ENCODE measurements around the gene FBRSL1.

Gene FBRSL1

GRCh38 chr12:132537049-132537448 lies 47.1 kb downstream of the FBRSL1 start:
- no peak overlapping the region for H3K4me3 ChIP-seq (ENCODE audit: low read length)
- TF ChIP-seq ZNF274 (IDR thresholded peaks at IDR 0.05; ENCODE audit: low read depth, low read length): no peak

DNA sequence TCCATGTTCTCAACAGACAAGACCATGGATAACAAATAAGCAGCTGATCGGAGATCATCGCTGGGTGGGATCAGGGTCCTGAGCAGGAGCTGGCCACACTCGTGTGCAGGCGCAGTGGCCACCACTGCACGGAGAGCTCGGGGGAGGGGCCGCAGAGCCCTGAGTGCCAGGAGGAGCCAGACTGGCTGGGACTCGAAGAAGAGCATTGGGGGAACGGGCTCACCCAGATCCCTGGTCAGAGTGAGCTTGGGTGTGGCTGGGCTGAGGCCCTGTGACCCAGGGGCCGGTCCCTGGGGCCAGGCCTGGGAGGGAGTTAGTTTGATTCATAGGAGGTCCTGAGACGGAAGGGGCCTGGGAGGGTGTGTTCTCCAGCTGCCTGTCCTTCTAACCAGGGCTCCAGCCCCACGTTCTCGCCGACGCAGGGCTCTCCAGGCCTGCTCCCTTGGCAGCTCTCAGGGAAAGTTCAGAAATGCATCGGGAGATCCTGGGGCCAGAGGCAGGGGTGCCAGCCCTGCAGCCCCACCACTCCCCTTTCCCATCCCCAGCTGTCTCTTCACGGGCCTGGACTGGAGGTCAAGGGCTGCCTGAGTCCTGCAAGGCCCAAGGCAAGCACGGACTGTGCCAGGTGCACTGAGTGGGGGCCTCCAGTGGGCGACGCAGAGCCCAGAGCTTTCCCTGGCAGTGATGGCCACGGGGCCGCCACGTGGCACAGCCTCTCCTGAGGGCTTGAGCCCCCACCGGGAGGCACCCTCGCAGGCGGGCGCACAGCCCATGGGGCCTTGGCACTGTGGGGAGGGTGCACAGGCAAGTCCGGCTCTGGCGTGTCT lies 48.1 kb downstream of the FBRSL1 start:
- H3K4me3 ChIP-seq (ENCODE audit: low read length): no peak overlapping the region
- TF ChIP-seq ZNF274 (IDR thresholded peaks at IDR 0.05; ENCODE audit: low read depth, low read length): no peak

GRCh38 chr12:132538663-132538990 lies 48.7 kb downstream of the FBRSL1 start:
- H3K4me3 ChIP-seq (ENCODE audit: low read length): no peak overlapping the region
- no peak for TF ChIP-seq ZNF274 (IDR thresholded peaks at IDR 0.05; ENCODE audit: low read depth, low read length)

- TF ChIP-seq ZNF274 (IDR thresholded peaks at IDR 0.05; ENCODE audit: low read depth, low read length): no peak
- H3K4me3 ChIP-seq (ENCODE audit: low read length): no peak overlapping the region
These were observed 49.2 kb downstream of the FBRSL1 start for GRCh38 chr12:132539016-132539773.

GRCh38 chr12:132540436-132540835 lies 50.5 kb downstream of the FBRSL1 start:
- no peak overlapping the region for H3K4me3 ChIP-seq (ENCODE audit: low read length)
- no peak for TF ChIP-seq ZNF274 (IDR thresholded peaks at IDR 0.05; ENCODE audit: low read depth, low read length)

DNA sequence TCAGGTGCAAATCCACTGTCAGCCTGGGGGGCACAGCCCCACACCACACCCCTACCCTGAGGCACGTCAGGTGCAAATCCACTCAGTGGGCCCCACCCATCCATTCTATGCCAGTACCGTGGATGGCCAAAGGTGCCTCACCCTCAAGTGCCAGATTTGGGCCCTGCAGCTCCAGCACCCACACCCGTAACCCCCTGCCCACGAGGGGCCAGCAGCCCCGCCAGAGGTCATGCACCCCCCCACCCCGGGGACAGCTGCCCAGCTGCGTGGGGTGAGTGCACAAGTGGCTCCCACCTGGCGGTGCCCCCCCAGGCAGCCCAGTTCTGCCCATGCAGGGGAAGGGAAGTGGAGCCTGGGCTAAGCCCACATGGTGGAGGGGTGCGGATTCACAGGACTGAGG lies 51.2 kb downstream of the FBRSL1 start:
- H3K4me3 ChIP-seq (ENCODE audit: low read length): no peak overlapping the region
- no peak for TF ChIP-seq ZNF274 (IDR thresholded peaks at IDR 0.05; ENCODE audit: low read depth, low read length)

DNA sequence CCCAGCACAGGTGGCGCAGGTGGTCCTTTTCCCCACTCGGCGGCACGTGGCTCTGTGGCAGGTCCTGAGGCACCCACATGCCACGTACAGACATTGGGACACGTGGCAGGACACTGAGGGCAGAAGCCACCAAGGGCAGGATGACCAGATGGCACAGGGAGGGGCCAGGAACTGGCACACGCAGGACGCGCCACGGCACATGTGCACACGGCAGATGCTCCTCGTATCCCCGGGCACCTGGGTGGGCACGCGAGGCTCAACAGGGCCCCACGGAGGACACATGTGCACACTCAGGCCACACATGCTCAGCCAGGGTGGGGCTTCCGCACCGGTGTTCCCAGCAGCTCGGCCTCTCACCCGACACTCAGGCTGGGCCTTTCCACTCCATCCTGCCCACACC lies 52.0 kb downstream of the FBRSL1 start:
- TF ChIP-seq ZNF274 (IDR thresholded peaks at IDR 0.05; ENCODE audit: low read depth, low read length): no peak
- no peak overlapping the region for H3K4me3 ChIP-seq (ENCODE audit: low read length)

DNA sequence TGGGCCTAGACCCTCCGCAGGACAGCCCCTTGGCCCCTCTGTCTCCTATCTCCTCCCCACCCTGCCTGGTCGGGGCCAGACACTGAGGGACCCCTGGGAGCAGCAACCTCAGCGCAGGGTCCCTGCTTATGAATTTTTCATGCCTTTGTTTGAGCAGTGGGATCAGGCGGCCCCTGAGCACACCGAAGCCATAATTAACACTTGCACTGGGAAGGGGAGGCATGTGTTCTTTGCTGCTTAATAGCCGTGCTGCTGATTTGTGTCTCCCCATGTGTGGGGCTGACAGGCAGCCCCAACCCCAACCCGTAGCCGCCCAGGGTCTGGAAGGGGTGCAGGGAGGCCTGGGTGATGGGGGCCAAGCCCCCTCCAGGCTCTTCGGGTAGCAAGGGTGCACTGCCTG lies 52.7 kb downstream of the FBRSL1 start:
- no peak for TF ChIP-seq ZNF274 (IDR thresholded peaks at IDR 0.05; ENCODE audit: low read depth, low read length)

DNA sequence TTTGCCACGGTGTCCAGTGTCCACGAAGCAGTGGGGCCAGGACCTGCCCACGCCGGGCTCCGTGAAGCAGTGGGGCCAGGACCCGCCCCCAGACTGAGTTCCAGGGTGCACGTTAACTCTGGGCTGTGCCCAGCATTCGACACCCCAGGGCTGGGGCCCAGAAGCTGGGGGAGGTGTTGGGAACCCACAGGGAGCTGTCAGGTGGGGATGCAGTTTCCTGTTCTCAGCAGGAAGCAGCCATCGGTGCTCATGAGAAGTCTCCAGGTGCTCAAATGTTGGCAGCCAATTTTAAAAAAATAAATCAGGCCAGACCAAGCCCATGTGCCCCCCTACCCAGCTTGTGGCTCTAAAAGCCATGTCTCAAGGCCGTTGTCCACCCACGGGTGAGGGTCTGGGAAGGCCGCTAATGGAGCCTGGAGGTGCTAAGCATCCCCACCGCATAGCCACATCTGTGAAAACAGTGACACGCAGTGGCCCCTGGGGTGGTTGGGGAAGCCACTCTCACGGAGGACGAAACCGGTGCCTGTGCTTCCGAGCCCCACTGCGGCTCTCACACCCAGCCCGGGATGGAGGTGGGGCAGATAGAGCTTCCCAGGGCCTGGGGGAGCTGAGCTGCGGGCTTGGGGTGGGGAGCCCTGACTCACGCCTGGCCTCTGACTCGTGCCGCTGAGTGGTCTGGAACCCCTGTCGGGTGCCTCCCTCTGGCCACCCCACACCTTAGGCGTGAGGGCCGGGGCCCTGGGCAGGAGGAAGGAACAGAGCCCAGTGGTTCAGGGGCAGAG lies 53.5 kb downstream of the FBRSL1 start:
- H3K4me3 ChIP-seq (ENCODE audit: low read length): no peak overlapping the region
- no peak for TF ChIP-seq ZNF274 (IDR thresholded peaks at IDR 0.05; ENCODE audit: low read depth, low read length)

More for the DNA sequence above, 52.7 kb downstream of the FBRSL1 start:
- no peak overlapping the region for H3K4me3 ChIP-seq (ENCODE audit: low read length)

DNA sequence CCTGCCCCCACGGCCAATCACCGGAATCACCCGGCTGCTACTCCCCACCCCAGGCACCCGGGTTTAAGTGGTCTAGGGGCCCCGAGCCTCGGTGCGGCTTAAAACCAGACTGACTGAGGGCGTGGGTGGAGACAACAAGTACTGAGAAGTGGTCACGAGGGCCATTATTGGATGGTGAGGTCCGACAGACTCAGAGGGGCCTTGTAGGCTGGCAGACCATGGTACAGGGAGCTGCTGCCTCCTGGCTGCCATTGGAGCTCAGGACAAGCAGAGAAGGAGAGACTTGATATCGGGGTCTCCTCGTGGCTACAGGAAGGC lies 54.1 kb downstream of the FBRSL1 start:
- no peak overlapping the region for H3K4me3 ChIP-seq (ENCODE audit: low read length)
- TF ChIP-seq ZNF274 (IDR thresholded peaks at IDR 0.05; ENCODE audit: low read depth, low read length): no peak

DNA sequence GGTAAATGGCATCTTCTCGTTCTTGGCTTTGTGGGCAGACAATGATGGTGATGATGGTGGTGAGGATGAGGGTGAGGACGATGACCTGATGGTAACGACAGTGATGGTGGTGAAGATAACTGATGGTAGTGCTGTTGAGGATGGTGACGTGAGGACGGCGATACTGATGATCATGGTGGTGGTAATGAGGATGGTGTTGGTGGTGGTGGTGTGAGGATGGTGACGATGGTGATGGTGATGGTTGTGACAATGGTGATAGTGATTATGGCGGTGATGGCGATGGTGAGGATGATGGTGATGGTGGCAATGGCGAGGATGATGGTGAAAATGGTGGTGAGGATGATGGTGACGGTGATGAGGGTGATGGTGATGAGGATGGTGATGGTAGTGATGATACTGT lies 54.5 kb downstream of the FBRSL1 start:
- TF ChIP-seq ZNF274 (IDR thresholded peaks at IDR 0.05; ENCODE audit: low read depth, low read length): no peak
- no peak overlapping the region for H3K4me3 ChIP-seq (ENCODE audit: low read length)

GRCh38 chr12:132545164-132545953 lies 55.4 kb downstream of the FBRSL1 start:
- H3K4me3 ChIP-seq (ENCODE audit: low read length): no peak overlapping the region
- TF ChIP-seq ZNF274 (IDR thresholded peaks at IDR 0.05; ENCODE audit: low read depth, low read length): no peak

GRCh38 chr12:132545955-132546354 lies 56.0 kb downstream of the FBRSL1 start:
- no peak for TF ChIP-seq ZNF274 (IDR thresholded peaks at IDR 0.05; ENCODE audit: low read depth, low read length)
- H3K4me3 ChIP-seq (ENCODE audit: low read length): no peak overlapping the region

DNA sequence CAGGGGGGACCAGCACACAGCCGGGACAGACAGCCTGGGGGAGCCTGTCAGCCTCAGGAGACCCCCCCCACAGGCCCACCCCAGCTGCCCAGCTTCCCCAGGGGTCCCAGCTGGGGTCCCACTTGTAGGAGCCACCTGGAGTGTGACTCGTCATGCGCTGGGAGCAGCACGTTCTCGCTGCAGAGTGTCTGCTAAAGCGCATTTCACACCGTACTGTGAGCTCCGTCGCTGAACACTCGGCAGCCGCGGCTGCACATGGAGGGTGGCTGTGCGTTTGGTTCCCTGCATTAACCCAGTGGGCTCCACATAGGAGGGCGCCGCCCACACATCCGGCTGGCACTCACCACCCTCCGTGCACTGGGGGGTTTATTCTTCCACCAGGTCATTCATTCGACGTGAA lies 56.7 kb downstream of the FBRSL1 start:
- TF ChIP-seq ZNF274 (IDR thresholded peaks at IDR 0.05; ENCODE audit: low read depth, low read length): no peak
- no peak overlapping the region for H3K4me3 ChIP-seq (ENCODE audit: low read length)
